Endothelial cell of umbilical vein (primary cell): ENCODE results near the gene SPEF1. TPM values are rescaled to one million over a fixed set of nuclear protein-coding genes. Genes with fewer than 3 reads are reported as not detected.

Experiments used
- BruUV-seq: library from RNA; stranded (reverse); fragments of 400-500 nt; replicated peaks from 2 replicates; lab custom pipeline; 2021; lab: Mats Ljungman, UMichigan
- CTCF ChIA-PET: fragments of 300-600, 350-600 bp; sonication (Branson Sonifier 250); formaldehyde crosslinking; loops from one replicate; lab custom pipeline; 2021; ENCODE audit warnings: antibody characterized with exemption, inconsistent platforms; lab: Charles Lee
- POLR2A ChIA-PET: fragments of 300-600, 350-600 bp; sonication (Branson Sonifier 250); formaldehyde crosslinking; loops from one replicate; lab custom pipeline; 2021; ENCODE audit warnings: antibody characterized with exemption, inconsistent platforms; lab: Charles Lee
- DNase-seq: peaks from one replicate; pipeline ENCODE4 v3.0.0-alpha.2; 2011; ENCODE audit warnings: low read depth, low spot score
- FAIRE-seq: peaks from 2 replicates; lab custom pipeline; 2011; peaks lifted over from hg19 to GRCh38; lab: Jason Lieb, UNC
- H2AFZ ChIP-seq: 2 replicates; pipeline ENCODE4 v1.6.0; 2012; ENCODE audit warnings: low read depth, low read length, control low read depth, inconsistent platforms
- H3K27ac ChIP-seq: 2 replicates; pipeline ENCODE4 v1.5.1; 2011; ENCODE audit warnings: low read depth, mild to moderate bottlenecking, control low read depth, low read length, moderate library complexity; ENCODE audit not compliant: insufficient read depth
- H3K27me3 ChIP-seq, 2 experiments: 2 replicates each; pipeline versions ENCODE4 v1.6.0 to v1.6.1; 2011; ENCODE audit warnings: low read length in 2 of 2, mixed read lengths in 1 of 2; ENCODE audit not compliant: control insufficient read depth in 2 of 2, insufficient read depth in 2 of 2
- H3K36me3 ChIP-seq, 2 experiments: 2 replicates in 1 of 2; 3 replicates in 1 of 2; pipeline ENCODE4 v1.5.1; 2011; ENCODE audit warnings: low read length in 2 of 2, mild to moderate bottlenecking in 1 of 2, moderate library complexity in 1 of 2; ENCODE audit not compliant: control insufficient read depth in 2 of 2, insufficient read depth in 2 of 2; ENCODE audit errors: extremely low read depth in 1 of 2
- H3K4me1 ChIP-seq: 3 replicates; pipeline ENCODE4 v1.5.1; 2011; ENCODE audit warnings: mild to moderate bottlenecking, low read length; ENCODE audit not compliant: control insufficient read depth, insufficient read depth; ENCODE audit errors: extremely low read depth
- H3K4me2 ChIP-seq: 2 replicates; pipeline ENCODE4 v1.6.1; 2011; ENCODE audit warnings: low read length, control low read depth, mixed read lengths; ENCODE audit not compliant: insufficient read depth
- H3K4me3 ChIP-seq, 3 experiments: fragments of 200-600 bp in 1 of 3; sonication (generic), shearing (Covaris generic) in 1 of 3; replicated peaks in 1 of 3; 2 replicates each; pipeline ENCODE4 v1.5.1; 2011 to 2016; ENCODE audit warnings: control low read depth in 3 of 3, low read length in 3 of 3, mild to moderate bottlenecking in 2 of 3, inconsistent platforms in 1 of 3, low read depth in 1 of 3, moderate library complexity in 1 of 3; ENCODE audit not compliant: insufficient read depth in 1 of 3
- H3K79me2 ChIP-seq: 2 replicates; pipeline ENCODE4 v1.6.0; 2012; ENCODE audit warnings: low read length, inconsistent platforms; ENCODE audit not compliant: control insufficient read depth, insufficient read depth
- H3K9ac ChIP-seq: replicated peaks from 2 replicates; pipeline ENCODE3; 2011; ENCODE audit warnings: low read length, control low read depth; ENCODE audit not compliant: insufficient read depth; ENCODE audit errors: extremely low read depth
- H3K9me1 ChIP-seq: replicated peaks from 3 replicates; pipeline ENCODE4 v1.6.0; 2011; ENCODE audit warnings: mild to moderate bottlenecking, low read length; ENCODE audit not compliant: control insufficient read depth, insufficient read depth; ENCODE audit errors: extremely low read depth
- H3K9me3 ChIP-seq: replicated peaks from 2 replicates; pipeline ENCODE4 v1.5.1; 2012; ENCODE audit warnings: low read length, inconsistent platforms; ENCODE audit not compliant: control insufficient read depth, insufficient read depth
- H4K20me1 ChIP-seq: replicated peaks from 2 replicates; pipeline ENCODE3; 2011; ENCODE audit warnings: mild to moderate bottlenecking, low read length; ENCODE audit not compliant: control insufficient read depth, insufficient read depth; ENCODE audit errors: extremely low read depth
- EZH2 ChIP-seq: IDR thresholded peaks from 2 replicates; pipeline ENCODE4 v1.6.1; 2012; ENCODE audit warnings: borderline replicate concordance, low read depth, mild to moderate bottlenecking, moderate library complexity, low read length, inconsistent platforms; ENCODE audit not compliant: severe bottlenecking
- FOS ChIP-seq: IDR thresholded peaks from 2 replicates; pipeline ENCODE4 v1.6.1; 2011; ENCODE audit warnings: mild to moderate bottlenecking, low read length, moderate library complexity, borderline replicate concordance; ENCODE audit not compliant: insufficient read depth
- GATA2 ChIP-seq: IDR thresholded peaks from 2 replicates; pipeline ENCODE4 v1.7.0; 2011; ENCODE audit warnings: low read depth, mild to moderate bottlenecking, moderate library complexity, mixed read lengths, low read length; ENCODE audit not compliant: insufficient read length, insufficient read depth
- JUN ChIP-seq: IDR thresholded peaks from 2 replicates; pipeline ENCODE4 v1.6.1; 2011; ENCODE audit warnings: borderline replicate concordance, low read depth; ENCODE audit not compliant: insufficient read length, insufficient read depth
- MYC ChIP-seq: IDR thresholded peaks from one replicate; pipeline ENCODE4 v1.6.1; 2011; ENCODE audit warnings: mild to moderate bottlenecking, low read depth, low read length
- POLR2A ChIP-seq: IDR thresholded peaks from 2 replicates; pipeline ENCODE4 v1.6.1; 2012; ENCODE audit warnings: low read depth, mild to moderate bottlenecking, control low read depth, low read length
- POLR2AphosphoS5 ChIP-seq: IDR thresholded peaks from 2 replicates; pipeline ENCODE4 v1.6.1; 2012; ENCODE audit warnings: low read depth, mild to moderate bottlenecking, control low read depth, low read length, moderate library complexity; ENCODE audit not compliant: insufficient read depth
- dilution Hi-C: fragments of 300-500 bp; cut with MboI; formaldehyde crosslinking; loops from one replicate; pipeline ENCODE4 v1.15.0; 2019; ENCODE audit warnings: low sequenced_read_pairs; ENCODE audit not compliant: extremely low pct_ligation_motif_present
- intact Hi-C: fragments of 100-400 bp; cut with micrococcal nuclease; formaldehyde crosslinking; loops from one replicate; pipeline ENCODE4 v1.10.0; 2022
- polyA plus RNA-seq, 4 experiments: library from polyadenylated mRNA; depleted of rRNA in 3 of 4; stranded (reverse) in 3 of 4; unstranded in 1 of 4; fragments of >200 nt; gene quantifications; 2 replicates each; pipeline versions ENCODE4 v1.2.1 to v1.2.3, GENCODE V29; 2011 to 2012; ENCODE audit warnings: missing spikeins in 1 of 4
- total RNA-seq: library from RNA; stranded (reverse); gene quantifications from 2 replicates; pipeline ENCODE4 v1.2.3, GENCODE V29; 2021
- TF ChIP-seq, protein P1 (sequence below): IDR thresholded peaks from 2 replicates; pipeline ENCODE4 v1.6.1; 2011; ENCODE audit not compliant: insufficient read depth, insufficient read length
- TF ChIP-seq, protein P2 (sequence below), 2 donors: IDR thresholded peaks; 1 replicate in 1 of 2; 2 replicates in 1 of 2; pipeline ENCODE4 v1.5.1; 2011; ENCODE audit warnings: low read length in 2 of 2, mild to moderate bottlenecking in 2 of 2, moderate library complexity in 2 of 2, control low read depth in 1 of 2, inconsistent platforms in 1 of 2, low read depth in 1 of 2; ENCODE audit not compliant: insufficient read depth in 1 of 2; ENCODE audit errors: extremely low read depth in 1 of 2

SPEF1 gene
- total and polyA plus RNA-seq, 2 donors (not counting 3 experiments of a cell fraction or from before 2014, with no cell fraction given), result 0.07 to 0.44 TPM

DNA sequence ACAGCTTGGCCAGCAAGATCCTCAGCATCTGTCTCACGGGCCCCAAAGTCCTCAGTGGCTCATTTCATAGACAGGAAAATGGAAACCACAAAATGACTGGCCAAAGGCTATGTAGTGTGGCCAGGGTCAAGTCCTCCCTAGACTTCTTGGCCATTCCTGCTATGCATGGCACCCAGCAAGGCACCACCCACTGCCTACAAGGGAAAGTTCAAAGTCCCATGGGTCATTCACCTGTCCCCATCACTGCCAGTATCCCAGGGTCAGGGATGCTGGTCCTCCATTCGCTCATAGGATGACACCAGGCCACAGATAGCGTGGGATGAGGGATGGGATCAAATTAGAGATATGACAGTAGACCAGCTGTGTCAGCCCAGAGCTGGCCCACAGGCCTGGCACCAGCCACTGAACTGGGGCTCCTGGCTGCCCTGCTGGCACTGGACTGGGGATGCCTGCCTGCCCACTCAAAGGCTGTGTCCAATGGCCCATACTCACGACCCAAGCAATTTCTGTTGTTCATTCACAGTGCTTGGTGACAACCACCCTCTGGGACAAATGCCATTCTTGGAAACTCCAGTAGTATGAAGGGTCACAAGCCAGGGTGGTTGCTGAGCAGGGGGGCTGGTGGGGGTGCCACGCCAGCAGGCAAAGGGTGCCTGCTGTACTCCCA lies 25.3 kb downstream of the SPEF1 start:
- ChIA-PET POLR2A (no interaction called here), CTCF (interaction anchor here (0.6 to 5.7 kb wide), 7 partner anchors 10 to 765 kb away, joined by 4 to 76 read pairs (median 6); partner anchors contain the start of genes ADISSP and SPEF1)
- intact Hi-C loops (no loop called here), dilution Hi-C loops (no loop called here)
- H3K9me3 ChIP-seq, result no peaks in the 10 kb centered on the region
- no peak for FAIRE-seq
- no peak for TF ChIP-seq JUN
- TF ChIP-seq POLR2AphosphoS5, result no peak
- TF ChIP-seq GATA2, result no peak
- TF ChIP-seq FOS, result no peak
- TF ChIP-seq MYC, result no peak
- TF ChIP-seq, protein P1, sequence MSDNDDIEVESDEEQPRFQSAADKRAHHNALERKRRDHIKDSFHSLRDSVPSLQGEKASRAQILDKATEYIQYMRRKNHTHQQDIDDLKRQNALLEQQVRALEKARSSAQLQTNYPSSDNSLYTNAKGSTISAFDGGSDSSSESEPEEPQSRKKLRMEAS, result no peak
- TF ChIP-seq, protein P2, sequence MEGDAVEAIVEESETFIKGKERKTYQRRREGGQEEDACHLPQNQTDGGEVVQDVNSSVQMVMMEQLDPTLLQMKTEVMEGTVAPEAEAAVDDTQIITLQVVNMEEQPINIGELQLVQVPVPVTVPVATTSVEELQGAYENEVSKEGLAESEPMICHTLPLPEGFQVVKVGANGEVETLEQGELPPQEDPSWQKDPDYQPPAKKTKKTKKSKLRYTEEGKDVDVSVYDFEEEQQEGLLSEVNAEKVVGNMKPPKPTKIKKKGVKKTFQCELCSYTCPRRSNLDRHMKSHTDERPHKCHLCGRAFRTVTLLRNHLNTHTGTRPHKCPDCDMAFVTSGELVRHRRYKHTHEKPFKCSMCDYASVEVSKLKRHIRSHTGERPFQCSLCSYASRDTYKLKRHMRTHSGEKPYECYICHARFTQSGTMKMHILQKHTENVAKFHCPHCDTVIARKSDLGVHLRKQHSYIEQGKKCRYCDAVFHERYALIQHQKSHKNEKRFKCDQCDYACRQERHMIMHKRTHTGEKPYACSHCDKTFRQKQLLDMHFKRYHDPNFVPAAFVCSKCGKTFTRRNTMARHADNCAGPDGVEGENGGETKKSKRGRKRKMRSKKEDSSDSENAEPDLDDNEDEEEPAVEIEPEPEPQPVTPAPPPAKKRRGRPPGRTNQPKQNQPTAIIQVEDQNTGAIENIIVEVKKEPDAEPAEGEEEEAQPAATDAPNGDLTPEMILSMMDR (IDR thresholded peaks at IDR 0.05; ENCODE audit: extremely low read depth in 1 of 2, insufficient read depth in 1 of 2, low read depth in 1 of 2, low read length in 2 of 2), result no peak
- TF ChIP-seq EZH2, result no peak
- no peak for TF ChIP-seq POLR2A
- no peaks in the 10 kb centered on the region for H3K9me1 ChIP-seq
- H3K9ac ChIP-seq, result no peak overlapping the region
- BruUV-seq, result no TSS peak
- H3K4me1 ChIP-seq, result no peaks in the 10 kb centered on the region
- no peak overlapping the region for H3K4me3 ChIP-seq
- H3K79me2 ChIP-seq, result no peaks in the 10 kb centered on the region
- no peaks in the 10 kb centered on the region for H3K27me3 ChIP-seq
- peaks cover 0 to 9% of the 10 kb centered on the region in 2 experiments for H3K36me3 ChIP-seq
- no peak overlapping the region for H2AFZ ChIP-seq
- no peaks in the 10 kb centered on the region for H4K20me1 ChIP-seq
- H3K27ac ChIP-seq, result no peak overlapping the region
- H3K4me2 ChIP-seq, result no peak overlapping the region
- DNase-seq, result no peak
